K562 (cell line): ENCODE results near the gene ERCC6L. TPM values are rescaled to one million over a fixed set of nuclear protein-coding genes. Genes with fewer than 3 reads are reported as not detected.

Source experiments
- CBFA2T3 ChIP-seq: fragments of 450-650 bp; IDR thresholded peaks from 2 replicates; pipeline ENCODE4 v1.6.1; 2017
- CREM ChIP-seq: IDR thresholded peaks from 2 replicates; pipeline ENCODE4 v1.6.1; 2014; ENCODE audit warnings: antibody characterized with exemption, low read depth
- JUN ChIP-seq, 2 experiments: sonication (generic) in 1 of 2; formaldehyde crosslinking in 1 of 2; IDR thresholded peaks; 2 replicates each; pipeline versions ENCODE4 v1.6.1 to v1.8.0; 2012 to 2022; ENCODE audit warnings: borderline replicate concordance in 2 of 2, mild to moderate bottlenecking in 2 of 2, improper control_type of control experiment in 1 of 2, low read depth in 1 of 2, low read length in 1 of 2, missing genetic modification reagents in 1 of 2
- JUND ChIP-seq, 2 experiments: IDR thresholded peaks; 2 replicates in 1 of 2; 3 replicates in 1 of 2; pipeline ENCODE4 v1.6.1; 2011; ENCODE audit warnings: borderline replicate concordance in 2 of 2, low read depth in 2 of 2, low read length in 2 of 2, improper control_type of control experiment in 1 of 2, missing biosample characterization in 1 of 2, missing genetic modification characterization in 1 of 2, missing genetic modification reagents in 1 of 2
- MAZ ChIP-seq, 2 experiments: fragments of 450-650 bp in 1 of 2; sonication (generic) in 1 of 2; formaldehyde crosslinking; IDR thresholded peaks in 1 of 2; conservative IDR thresholded peaks in 1 of 2; 2 replicates each; pipeline versions ENCODE4 v1.4.0 to v1.5.0; 2020; ENCODE audit warnings: mild to moderate bottlenecking in 1 of 2, missing genetic modification reagents in 1 of 2
- NR4A1 ChIP-seq, 2 experiments: fragments of 250-450 bp in 1 of 2; fragments of 450-650 bp in 1 of 2; sonication (Bioruptor Pico) in 1 of 2; IDR thresholded peaks; 2 replicates each; pipeline versions ENCODE4 v1.4.0 to v1.6.1; 2016 to 2020; ENCODE audit warnings: mild to moderate bottlenecking in 2 of 2, missing compliant biosample characterization in 1 of 2, missing genetic modification characterization in 1 of 2, moderate library complexity in 1 of 2
- POLR2AphosphoS5 ChIP-seq: IDR thresholded peaks from 2 replicates; pipeline ENCODE4 v1.6.1; 2011; ENCODE audit warnings: mild to moderate bottlenecking, low read depth, low read length, moderate library complexity; ENCODE audit not compliant: control insufficient read depth, insufficient read depth
- POLR3G ChIP-seq: IDR thresholded peaks from 2 replicates; pipeline ENCODE4 v1.6.1; 2011; ENCODE audit not compliant: insufficient read length, insufficient replicate concordance; ENCODE audit errors: extremely low read depth
- RAD51 ChIP-seq: fragments of 450-650 bp; IDR thresholded peaks from 2 replicates; pipeline ENCODE4 v1.7.1; 2016; ENCODE audit warnings: low read depth, mild to moderate bottlenecking, borderline replicate concordance
- SMARCA4 ChIP-seq: fragments of 450-650 bp; IDR thresholded peaks from 2 replicates; pipeline ENCODE4 v1.6.1; 2016
- TAL1 ChIP-seq: fragments of 450-650 bp; IDR thresholded peaks from 2 replicates; pipeline ENCODE4 v1.6.1; 2016; ENCODE audit warnings: mild to moderate bottlenecking
- ZNF175 ChIP-seq: fragments of 200-800 bp; sonication (Bioruptor generic); IDR thresholded peaks from 2 replicates; pipeline ENCODE4 v1.6.1; 2016; ENCODE audit warnings: low read depth, mild to moderate bottlenecking, missing genetic modification characterization, missing compliant biosample characterization
- ZNF512 ChIP-seq: IDR thresholded peaks from 2 replicates; pipeline ENCODE4 v1.6.1; 2016; ENCODE audit warnings: missing genetic modification characterization, missing compliant biosample characterization
- polyA plus RNA-seq, 8 experiments: library from polyadenylated mRNA; depleted of rRNA in 4 of 8; stranded (reverse) in 5 of 8; unstranded in 3 of 8; fragments of >200 nt; fragmentation: Nextera tagmentation in 2 of 8; fragmentation: Illumina TruSeq in 1 of 8; extraction: Ambion mirVana in 2 of 8; extraction: Trizol in 1 of 8; gene quantifications; 2 replicates each; pipeline versions ENCODE4 v1.2.1 to v1.2.3, GENCODE V29; 2011 to 2014; ENCODE audit warnings: inconsistent platforms in 1 of 8, missing spikeins in 1 of 8
- total RNA-seq, 7 experiments: library from RNA; depleted of rRNA in 6 of 7; stranded (reverse); fragments of >200 nt in 6 of 7; fragmentation: Illumina TruSeq in 2 of 7; extraction: Trizol in 2 of 7; gene quantifications; 2 replicates each; pipeline versions ENCODE4 v1.2.1 to v1.2.3, GENCODE V29; 2011 to 2021; ENCODE audit warnings: low replicate concordance in 1 of 7
- TF ChIP-seq, protein P1 (sequence below), 2 experiments: IDR thresholded peaks; 2 replicates each; pipeline ENCODE4 v1.6.1; 2012; ENCODE audit warnings: improper control_type of control experiment in 2 of 2, low read depth in 2 of 2, low read length in 2 of 2, borderline replicate concordance in 1 of 2
- TF ChIP-seq, protein P2 (sequence below): sonication (generic); formaldehyde crosslinking; IDR thresholded peaks from 2 replicates; pipeline ENCODE4 v1.8.0; 2023; ENCODE audit warnings: mild to moderate bottlenecking, missing genetic modification reagents
- TF ChIP-seq, protein P3 (sequence below), 2 experiments: fragments of 450-650 bp; conservative IDR thresholded peaks; 2 replicates each; pipeline ENCODE4 v1.6.1; 2017; ENCODE audit warnings: mild to moderate bottlenecking in 2 of 2, moderate library complexity in 2 of 2
- TF ChIP-seq, protein P4 (sequence below): sonication (generic); formaldehyde crosslinking; IDR thresholded peaks from 2 replicates; pipeline ENCODE4 v1.9.0; 2022; ENCODE audit warnings: mild to moderate bottlenecking, missing genetic modification reagents

Gene ERCC6L
- total and polyA plus RNA-seq, 9 of the 15 experiments (the other 6 are each of a cell fraction or from before 2014, with no cell fraction given): 6.4 to 17.4 (median 11.9) TPM

- no peak for TF ChIP-seq MAZ (CRISPR knock-in tag; conservative IDR thresholded peaks at IDR 0.05 in 1 of 2, IDR thresholded peaks at IDR 0.05 in 1 of 2)
- TF ChIP-seq, protein P1, sequence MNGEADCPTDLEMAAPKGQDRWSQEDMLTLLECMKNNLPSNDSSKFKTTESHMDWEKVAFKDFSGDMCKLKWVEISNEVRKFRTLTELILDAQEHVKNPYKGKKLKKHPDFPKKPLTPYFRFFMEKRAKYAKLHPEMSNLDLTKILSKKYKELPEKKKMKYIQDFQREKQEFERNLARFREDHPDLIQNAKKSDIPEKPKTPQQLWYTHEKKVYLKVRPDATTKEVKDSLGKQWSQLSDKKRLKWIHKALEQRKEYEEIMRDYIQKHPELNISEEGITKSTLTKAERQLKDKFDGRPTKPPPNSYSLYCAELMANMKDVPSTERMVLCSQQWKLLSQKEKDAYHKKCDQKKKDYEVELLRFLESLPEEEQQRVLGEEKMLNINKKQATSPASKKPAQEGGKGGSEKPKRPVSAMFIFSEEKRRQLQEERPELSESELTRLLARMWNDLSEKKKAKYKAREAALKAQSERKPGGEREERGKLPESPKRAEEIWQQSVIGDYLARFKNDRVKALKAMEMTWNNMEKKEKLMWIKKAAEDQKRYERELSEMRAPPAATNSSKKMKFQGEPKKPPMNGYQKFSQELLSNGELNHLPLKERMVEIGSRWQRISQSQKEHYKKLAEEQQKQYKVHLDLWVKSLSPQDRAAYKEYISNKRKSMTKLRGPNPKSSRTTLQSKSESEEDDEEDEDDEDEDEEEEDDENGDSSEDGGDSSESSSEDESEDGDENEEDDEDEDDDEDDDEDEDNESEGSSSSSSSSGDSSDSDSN (IDR thresholded peaks at IDR 0.05; ENCODE audit: borderline replicate concordance in 1 of 2, low read depth in 2 of 2, low read length in 2 of 2): peak in 1 of 2 experiments; percentile 71; a peak in 2 of 4 replicates
- TF ChIP-seq TAL1: peak; percentile 36
- no peak for TF ChIP-seq ZNF512 (tag)
- peak; percentile 60; the same call in 1 of the 2 replicates for TF ChIP-seq JUN (IDR thresholded peaks at IDR 0.05; ENCODE audit: borderline replicate concordance, low read depth, low read length)
- no peak for TF ChIP-seq JUN (CRISPR knock-in tag; IDR thresholded peaks at IDR 0.05; ENCODE audit: borderline replicate concordance)
- no peak for TF ChIP-seq RAD51
- no peak for TF ChIP-seq NR4A1 (CRISPR knock-in tag; IDR thresholded peaks at IDR 0.05)
- no peak for TF ChIP-seq NR4A1 (tag; IDR thresholded peaks at IDR 0.05)
- peak; percentile 12; the same call in 1 of the 2 replicates for TF ChIP-seq CREM
- peak; percentile 44 for TF ChIP-seq JUND (IDR thresholded peaks at IDR 0.05; ENCODE audit: borderline replicate concordance, low read depth, low read length)
- peak; percentile 18; the same call in 1 of the 3 replicates for TF ChIP-seq JUND (tag; IDR thresholded peaks at IDR 0.05; ENCODE audit: borderline replicate concordance, low read depth, low read length)
- TF ChIP-seq ZNF175 (CRISPR knock-in tag): no peak
- no peak for TF ChIP-seq POLR3G
- peak; percentile 41; the same call in 1 of the 2 replicates for TF ChIP-seq POLR2AphosphoS5
- TF ChIP-seq, protein P2, sequence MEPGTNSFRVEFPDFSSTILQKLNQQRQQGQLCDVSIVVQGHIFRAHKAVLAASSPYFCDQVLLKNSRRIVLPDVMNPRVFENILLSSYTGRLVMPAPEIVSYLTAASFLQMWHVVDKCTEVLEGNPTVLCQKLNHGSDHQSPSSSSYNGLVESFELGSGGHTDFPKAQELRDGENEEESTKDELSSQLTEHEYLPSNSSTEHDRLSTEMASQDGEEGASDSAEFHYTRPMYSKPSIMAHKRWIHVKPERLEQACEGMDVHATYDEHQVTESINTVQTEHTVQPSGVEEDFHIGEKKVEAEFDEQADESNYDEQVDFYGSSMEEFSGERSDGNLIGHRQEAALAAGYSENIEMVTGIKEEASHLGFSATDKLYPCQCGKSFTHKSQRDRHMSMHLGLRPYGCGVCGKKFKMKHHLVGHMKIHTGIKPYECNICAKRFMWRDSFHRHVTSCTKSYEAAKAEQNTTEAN (CRISPR knock-in tag): no peak
- peak; percentile 71; the same call in 1 of the 2 replicates for TF ChIP-seq SMARCA4
- TF ChIP-seq, protein P3, sequence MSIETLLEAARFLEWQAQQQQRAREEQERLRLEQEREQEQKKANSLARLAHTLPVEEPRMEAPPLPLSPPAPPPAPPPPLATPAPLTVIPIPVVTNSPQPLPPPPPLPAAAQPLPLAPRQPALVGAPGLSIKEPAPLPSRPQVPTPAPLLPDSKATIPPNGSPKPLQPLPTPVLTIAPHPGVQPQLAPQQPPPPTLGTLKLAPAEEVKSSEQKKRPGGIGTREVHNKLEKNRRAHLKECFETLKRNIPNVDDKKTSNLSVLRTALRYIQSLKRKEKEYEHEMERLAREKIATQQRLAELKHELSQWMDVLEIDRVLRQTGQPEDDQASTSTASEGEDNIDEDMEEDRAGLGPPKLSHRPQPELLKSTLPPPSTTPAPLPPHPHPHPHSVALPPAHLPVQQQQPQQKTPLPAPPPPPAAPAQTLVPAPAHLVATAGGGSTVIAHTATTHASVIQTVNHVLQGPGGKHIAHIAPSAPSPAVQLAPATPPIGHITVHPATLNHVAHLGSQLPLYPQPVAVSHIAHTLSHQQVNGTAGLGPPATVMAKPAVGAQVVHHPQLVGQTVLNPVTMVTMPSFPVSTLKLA (conservative IDR thresholded peaks at IDR 0.05): no peak
- TF ChIP-seq, protein P4, sequence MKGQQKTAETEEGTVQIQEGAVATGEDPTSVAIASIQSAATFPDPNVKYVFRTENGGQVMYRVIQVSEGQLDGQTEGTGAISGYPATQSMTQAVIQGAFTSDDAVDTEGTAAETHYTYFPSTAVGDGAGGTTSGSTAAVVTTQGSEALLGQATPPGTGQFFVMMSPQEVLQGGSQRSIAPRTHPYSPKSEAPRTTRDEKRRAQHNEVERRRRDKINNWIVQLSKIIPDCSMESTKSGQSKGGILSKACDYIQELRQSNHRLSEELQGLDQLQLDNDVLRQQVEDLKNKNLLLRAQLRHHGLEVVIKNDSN: no peak
- TF ChIP-seq CBFA2T3: peak; percentile 87
Observed at GRCh38 chrX:72280321-72280845, 41.6 kb upstream of the ERCC6L start (continued).
